CD4-positive, alpha-beta T cell treated with Interleukin-2 at 100 ng/mL for 4 hours (primary cell): ENCODE data around the gene AADACL4.
"Not testable (repeated sequence)": the region's sequence is repeated elsewhere in the genome, so short reads cannot be mapped to it uniquely, and the experiment has no call there.

Experiments used
- DNase-seq: peaks from one replicate; pipeline ENCODE4 v3.0.0-alpha.2; 2020; ENCODE audit warnings: low spot score

Gene AADACL4

DNA sequence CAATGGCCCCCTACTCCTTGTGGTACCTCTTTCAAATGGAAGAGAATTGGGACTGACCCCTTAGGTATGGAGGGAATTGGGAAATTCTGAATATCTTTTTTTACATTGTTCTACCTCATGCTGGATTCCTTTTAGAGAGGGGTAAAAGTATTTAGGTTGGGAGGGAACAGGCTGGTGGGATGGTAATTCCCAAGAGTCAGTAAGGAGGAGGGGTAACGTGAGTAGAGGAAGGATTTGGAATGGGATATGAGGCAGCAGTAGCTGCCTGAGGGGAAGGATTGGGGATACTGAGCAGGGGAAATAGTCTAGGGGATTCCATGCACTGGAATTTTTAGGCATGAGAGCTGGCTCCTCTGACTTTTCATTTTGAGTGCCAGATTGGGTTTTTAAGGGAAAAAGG lies 68.2 kb downstream of the AADACL4 start:
- no peak for DNase-seq

DNA sequence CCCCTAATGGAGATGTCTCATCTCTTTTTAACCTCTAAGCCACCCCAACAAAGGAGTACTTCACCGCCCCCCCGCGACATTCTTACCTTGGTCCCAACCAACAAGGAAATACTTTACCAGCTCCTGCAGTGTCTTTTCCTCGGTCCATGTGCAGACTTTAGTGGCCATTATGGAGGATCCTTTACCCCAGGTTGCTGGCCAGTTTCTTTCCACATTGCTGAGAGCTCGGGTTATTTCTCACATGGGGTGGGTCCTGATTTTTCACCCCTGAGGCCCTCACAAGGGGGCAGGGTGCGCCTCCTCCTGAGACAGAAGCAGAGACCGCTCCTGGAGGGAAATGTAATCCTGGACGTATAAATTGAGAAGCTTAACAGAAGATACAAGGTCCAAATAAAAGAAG lies 69.0 kb downstream of the AADACL4 start:
- DNase-seq, result no peak

- DNase-seq, result not testable (repeated sequence)
These were observed 69.8 kb downstream of the AADACL4 start for GRCh38 chr1:12713651-12714050.

DNA sequence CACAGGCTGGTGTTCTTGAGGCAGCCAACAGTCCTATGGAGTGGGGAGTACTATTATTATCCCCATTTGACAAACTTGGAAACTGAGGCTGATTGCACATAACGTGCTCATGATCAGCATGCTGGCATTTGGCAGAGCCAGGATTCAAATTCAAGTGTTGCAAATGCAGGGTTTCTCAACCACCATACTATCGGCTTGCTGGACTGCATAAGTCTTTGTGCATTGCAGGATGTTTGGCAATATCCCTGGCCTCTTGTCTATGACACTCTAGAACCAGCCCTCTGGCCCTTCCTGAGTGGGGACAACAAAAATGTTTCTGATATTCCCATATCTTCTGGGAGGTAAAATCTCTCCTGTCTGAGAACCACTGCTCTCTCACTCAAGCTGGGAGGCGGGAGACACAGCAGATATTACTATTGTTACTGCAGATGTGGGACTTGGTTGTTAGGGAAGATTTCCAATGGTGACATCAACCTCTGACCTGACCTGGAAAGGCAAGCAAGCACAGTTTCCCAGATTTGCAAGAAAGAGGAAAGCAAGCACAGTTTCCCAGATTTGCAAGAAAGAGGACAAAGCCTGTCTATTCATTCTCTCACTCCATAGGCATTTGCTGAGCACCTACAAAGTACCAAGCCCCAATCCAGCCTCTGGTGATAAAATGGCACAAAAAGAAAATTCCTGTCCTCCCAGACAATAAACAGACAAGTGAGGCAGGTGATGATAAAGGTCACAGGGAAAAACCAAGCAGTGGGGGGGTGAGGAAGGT lies 71.0 kb downstream of the AADACL4 start:
- DNase-seq, result no peak

GRCh38 chr1:12715896-12716437 lies 72.1 kb downstream of the AADACL4 start, which contains the start of gene AADACL3:
Gene AADACL3, plus strand, starts transcription at chr1:12716110. Its CDS starts 67 bp downstream, at chr1:12716177.
- DNase-seq, result no peak
